Liver (tissue), 3 donors: ENCODE measurements around the gene SH3BP1.
A peak's percentile ranks its signal among the peaks of the same experiment; 100 is the strongest.

Experiments
- FOXA2 ChIP-seq: IDR thresholded peaks from 2 replicates; pipeline ENCODE4 v1.6.1; 2016; ENCODE audit warnings: antibody characterized with exemption
- GABPA ChIP-seq, 2 donors: IDR thresholded peaks in 1 of 2; conservative IDR thresholded peaks in 1 of 2; 2 replicates each; pipeline ENCODE4 v1.6.1; 2016; ENCODE audit warnings: antibody characterized with exemption in 2 of 2, mild to moderate bottlenecking in 1 of 2, moderate library complexity in 1 of 2
- RAD21 ChIP-seq, 2 donors: IDR thresholded peaks; 2 replicates each; pipeline ENCODE4 v1.6.1; 2016; ENCODE audit warnings: antibody characterized with exemption in 2 of 2, mild to moderate bottlenecking in 2 of 2
- RXRA ChIP-seq, 2 donors: IDR thresholded peaks; 2 replicates each; pipeline ENCODE4 v1.6.1; 2017 to 2018; ENCODE audit warnings: antibody characterized with exemption in 2 of 2, mild to moderate bottlenecking in 1 of 2
- SP1 ChIP-seq: IDR thresholded peaks from 2 replicates; pipeline ENCODE4 v1.6.1; 2018; ENCODE audit warnings: antibody characterized with exemption, mild to moderate bottlenecking
- TAF1 ChIP-seq: conservative IDR thresholded peaks from 2 replicates; pipeline ENCODE4 v1.6.1; 2016; ENCODE audit warnings: antibody characterized with exemption, mild to moderate bottlenecking
- YY1 ChIP-seq: IDR thresholded peaks from 2 replicates; pipeline ENCODE4 v1.6.1; 2016; ENCODE audit warnings: antibody characterized with exemption, mild to moderate bottlenecking
- TF ChIP-seq, protein P1 (sequence below): fragments of 150-350 bp; IDR thresholded peaks from 2 replicates; pipeline ENCODE4 v1.5.1; 2017; ENCODE audit warnings: improper control_type of control experiment, low read depth, low read length; ENCODE audit not compliant: missing input control
- TF ChIP-seq, protein P2 (sequence below): IDR thresholded peaks from 2 replicates; pipeline ENCODE4 v1.6.1; 2016; ENCODE audit warnings: antibody characterized with exemption
- TF ChIP-seq, protein P3 (sequence below): IDR thresholded peaks from 2 replicates; pipeline ENCODE4 v1.6.1; 2016; ENCODE audit warnings: antibody characterized with exemption
- donor health status: healthy.
- donor health status: healthy.

DNA sequence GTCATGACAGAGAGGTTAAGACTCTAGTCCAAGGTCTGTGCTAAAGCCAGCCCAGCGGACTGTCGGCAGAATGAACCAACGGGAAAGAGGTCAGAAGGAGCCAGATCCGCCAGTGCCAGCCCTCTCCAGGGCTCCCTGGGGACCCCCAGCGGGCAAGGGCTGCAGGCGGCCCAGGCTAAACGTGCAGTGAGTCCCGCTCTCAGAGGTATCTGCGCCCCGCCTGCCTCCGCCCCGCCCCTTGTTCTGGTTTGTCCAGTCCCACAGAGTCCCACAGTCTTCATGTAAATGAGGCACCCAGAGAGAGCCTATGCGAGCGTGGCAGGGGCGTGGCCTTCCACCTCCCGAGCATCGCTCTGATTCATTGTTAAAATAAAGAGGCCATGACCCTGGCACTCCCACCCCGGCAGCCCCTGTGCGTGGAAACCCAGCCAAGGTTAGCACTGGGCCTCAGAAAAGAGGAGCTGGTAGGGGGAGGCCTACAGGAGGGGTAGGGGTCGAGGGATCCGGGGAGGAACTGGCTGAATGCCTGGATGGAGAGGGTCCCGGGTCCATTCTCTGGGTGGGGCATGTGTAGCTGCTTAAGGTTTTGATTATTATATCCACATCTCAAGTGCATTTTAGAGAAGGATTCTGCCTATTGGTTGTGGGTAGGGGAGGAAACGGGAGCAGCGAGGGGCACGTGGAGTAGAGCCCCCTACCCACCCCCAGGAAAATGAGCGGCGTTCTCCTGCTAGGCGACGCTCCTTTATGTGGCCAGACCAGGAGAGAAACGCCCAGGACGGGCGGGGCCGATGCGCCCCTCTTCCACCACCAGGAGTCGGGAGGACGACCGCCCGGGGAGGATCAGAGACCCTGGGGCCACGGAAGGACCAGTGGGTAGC lies 57.4 kb downstream of the SH3BP1 start, which contains the start of gene TRIOBP:
- TF ChIP-seq, protein P1, sequence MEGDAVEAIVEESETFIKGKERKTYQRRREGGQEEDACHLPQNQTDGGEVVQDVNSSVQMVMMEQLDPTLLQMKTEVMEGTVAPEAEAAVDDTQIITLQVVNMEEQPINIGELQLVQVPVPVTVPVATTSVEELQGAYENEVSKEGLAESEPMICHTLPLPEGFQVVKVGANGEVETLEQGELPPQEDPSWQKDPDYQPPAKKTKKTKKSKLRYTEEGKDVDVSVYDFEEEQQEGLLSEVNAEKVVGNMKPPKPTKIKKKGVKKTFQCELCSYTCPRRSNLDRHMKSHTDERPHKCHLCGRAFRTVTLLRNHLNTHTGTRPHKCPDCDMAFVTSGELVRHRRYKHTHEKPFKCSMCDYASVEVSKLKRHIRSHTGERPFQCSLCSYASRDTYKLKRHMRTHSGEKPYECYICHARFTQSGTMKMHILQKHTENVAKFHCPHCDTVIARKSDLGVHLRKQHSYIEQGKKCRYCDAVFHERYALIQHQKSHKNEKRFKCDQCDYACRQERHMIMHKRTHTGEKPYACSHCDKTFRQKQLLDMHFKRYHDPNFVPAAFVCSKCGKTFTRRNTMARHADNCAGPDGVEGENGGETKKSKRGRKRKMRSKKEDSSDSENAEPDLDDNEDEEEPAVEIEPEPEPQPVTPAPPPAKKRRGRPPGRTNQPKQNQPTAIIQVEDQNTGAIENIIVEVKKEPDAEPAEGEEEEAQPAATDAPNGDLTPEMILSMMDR, result peak; percentile 31
- peak; percentile 39 for TF ChIP-seq SP1
- TF ChIP-seq, protein P2, sequence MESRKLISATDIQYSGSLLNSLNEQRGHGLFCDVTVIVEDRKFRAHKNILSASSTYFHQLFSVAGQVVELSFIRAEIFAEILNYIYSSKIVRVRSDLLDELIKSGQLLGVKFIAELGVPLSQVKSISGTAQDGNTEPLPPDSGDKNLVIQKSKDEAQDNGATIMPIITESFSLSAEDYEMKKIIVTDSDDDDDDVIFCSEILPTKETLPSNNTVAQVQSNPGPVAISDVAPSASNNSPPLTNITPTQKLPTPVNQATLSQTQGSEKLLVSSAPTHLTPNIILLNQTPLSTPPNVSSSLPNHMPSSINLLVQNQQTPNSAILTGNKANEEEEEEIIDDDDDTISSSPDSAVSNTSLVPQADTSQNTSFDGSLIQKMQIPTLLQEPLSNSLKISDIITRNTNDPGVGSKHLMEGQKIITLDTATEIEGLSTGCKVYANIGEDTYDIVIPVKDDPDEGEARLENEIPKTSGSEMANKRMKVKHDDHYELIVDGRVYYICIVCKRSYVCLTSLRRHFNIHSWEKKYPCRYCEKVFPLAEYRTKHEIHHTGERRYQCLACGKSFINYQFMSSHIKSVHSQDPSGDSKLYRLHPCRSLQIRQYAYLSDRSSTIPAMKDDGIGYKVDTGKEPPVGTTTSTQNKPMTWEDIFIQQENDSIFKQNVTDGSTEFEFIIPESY, result no peak
- peak; percentile 22 to 67 for TF ChIP-seq RAD21 (IDR thresholded peaks at IDR 0.05)
- no peak for TF ChIP-seq YY1
- no peak for TF ChIP-seq GABPA (IDR thresholded peaks at IDR 0.05 in 1 of 2, conservative IDR thresholded peaks at IDR 0.05 in 1 of 2)
- TF ChIP-seq, protein P3, sequence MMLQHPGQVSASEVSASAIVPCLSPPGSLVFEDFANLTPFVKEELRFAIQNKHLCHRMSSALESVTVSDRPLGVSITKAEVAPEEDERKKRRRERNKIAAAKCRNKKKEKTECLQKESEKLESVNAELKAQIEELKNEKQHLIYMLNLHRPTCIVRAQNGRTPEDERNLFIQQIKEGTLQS, result no peak
- TF ChIP-seq RXRA (IDR thresholded peaks at IDR 0.05), result no peak
- no peak for TF ChIP-seq FOXA2
- TF ChIP-seq TAF1, result no peak
